ENCODE measurements around the gene DNAI7. TPM values are rescaled to one million over a fixed set of nuclear protein-coding genes. Genes with fewer than 3 reads are reported as not detected.

The DNAI7 gene
- total RNA-seq, 4 donors from 2014 or later = 0.47 to 3.5 (median 0.56) TPM; not detected in 1

GRCh38 chr12:25058658-25059058 lies 136.3 kb downstream of the DNAI7 start:
- TF ChIP-seq, protein P1, sequence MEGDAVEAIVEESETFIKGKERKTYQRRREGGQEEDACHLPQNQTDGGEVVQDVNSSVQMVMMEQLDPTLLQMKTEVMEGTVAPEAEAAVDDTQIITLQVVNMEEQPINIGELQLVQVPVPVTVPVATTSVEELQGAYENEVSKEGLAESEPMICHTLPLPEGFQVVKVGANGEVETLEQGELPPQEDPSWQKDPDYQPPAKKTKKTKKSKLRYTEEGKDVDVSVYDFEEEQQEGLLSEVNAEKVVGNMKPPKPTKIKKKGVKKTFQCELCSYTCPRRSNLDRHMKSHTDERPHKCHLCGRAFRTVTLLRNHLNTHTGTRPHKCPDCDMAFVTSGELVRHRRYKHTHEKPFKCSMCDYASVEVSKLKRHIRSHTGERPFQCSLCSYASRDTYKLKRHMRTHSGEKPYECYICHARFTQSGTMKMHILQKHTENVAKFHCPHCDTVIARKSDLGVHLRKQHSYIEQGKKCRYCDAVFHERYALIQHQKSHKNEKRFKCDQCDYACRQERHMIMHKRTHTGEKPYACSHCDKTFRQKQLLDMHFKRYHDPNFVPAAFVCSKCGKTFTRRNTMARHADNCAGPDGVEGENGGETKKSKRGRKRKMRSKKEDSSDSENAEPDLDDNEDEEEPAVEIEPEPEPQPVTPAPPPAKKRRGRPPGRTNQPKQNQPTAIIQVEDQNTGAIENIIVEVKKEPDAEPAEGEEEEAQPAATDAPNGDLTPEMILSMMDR (IDR thresholded peaks at IDR 0.05) = no peak
- ATAC-seq (ENCODE audit: low FRiP score) (no peak), DNase-seq (ENCODE audit: low spot score) (no peak)

Other genes with a start within 250 kb of the DNAI7 start
- 10 to 100 TPM; 33.7 to 53.4 (median 44.4) TPM for gene BCAT1, start 246.1 kb downstream of the DNAI7 start, total RNA-seq
- gene ETFRF1, start 77 bp upstream of the DNAI7 start, total RNA-seq = 10 to 100 TPM; 21.3 to 54.5 (median 33.9) TPM
- gene KRAS, start 55.8 kb upstream of the DNAI7 start, total RNA-seq = 10 to 100 TPM; 10.7 to 22.1 (median 16.3) TPM

Measured in omental fat pad (tissue), 4 donors.